Stomach (tissue), 4 donors: ENCODE measurements around the gene ZNF622.

Experiments
- CTCF ChIP-seq, 7 experiments: fragments of 450-650 bp in 4 of 7; fragments of 200-600 bp in 3 of 7; sonication (generic) in 3 of 7; IDR thresholded peaks; one replicate each; pipeline ENCODE4 v1.5.1; 2016 to 2019; ENCODE audit warnings: antibody characterized with exemption in 7 of 7, control low read depth in 2 of 7, mild to moderate bottlenecking in 1 of 7
- POLR2A ChIP-seq, 4 donors: fragments of 450-650 bp; IDR thresholded peaks; one replicate each; pipeline ENCODE4 v1.6.1; 2016; ENCODE audit warnings: antibody characterized with exemption in 4 of 4, control low read depth in 2 of 4, mild to moderate bottlenecking in 1 of 4, moderate library complexity in 1 of 4

- no peak for TF ChIP-seq CTCF (IDR thresholded peaks at IDR 0.05)
- TF ChIP-seq POLR2A (IDR thresholded peaks at IDR 0.05): no peak
These were observed 34.4 kb upstream of the ZNF622 start for GRCh38 chr5:16500024-16500423.
